Measurements from ENCODE around the gene DDX17.

Gene DDX17

GRCh38 chr22:38506118-38506962, at the start of gene DDX17:
DDX17 (minus strand) TSS chr22:38506311.
- no peaks in the 10 kb centered on the region for H3K9me3 Mint-ChIP-seq
- H3K27me3 Mint-ChIP-seq (ENCODE audit: low read depth): no peaks in the 10 kb centered on the region
- peaks cover 46% of the 10 kb centered on the region for H3K36me3 Mint-ChIP-seq (ENCODE audit: low read depth)
- H3K4me3 Mint-ChIP-seq: peak within 1 kb of the TSS; percentile 98
- peak within 1 kb of the TSS; percentile 100 for H3K27ac Mint-ChIP-seq
- H3K4me1 Mint-ChIP-seq (ENCODE audit: low read depth): peaks cover 33% of the 10 kb centered on the region

GRCh38 chr22:38554281-38554680, 48.2 kb upstream of the DDX17 start:
- H3K27ac Mint-ChIP-seq: no peak overlapping the region
- no peak overlapping the region for H3K4me3 Mint-ChIP-seq
- no peaks in the 10 kb centered on the region for H3K36me3 Mint-ChIP-seq (ENCODE audit: low read depth)
- no peaks in the 10 kb centered on the region for H3K27me3 Mint-ChIP-seq (ENCODE audit: low read depth)
- no peaks in the 10 kb centered on the region for H3K9me3 Mint-ChIP-seq
- no peaks in the 10 kb centered on the region for H3K4me1 Mint-ChIP-seq (ENCODE audit: low read depth)

GRCh38 chr22:38549101-38549894, 43.2 kb upstream of the DDX17 start:
- peaks cover 6% of the 10 kb centered on the region for H3K36me3 Mint-ChIP-seq (ENCODE audit: low read depth)
- peaks cover 2% of the 10 kb centered on the region for H3K9me3 Mint-ChIP-seq
- no peaks in the 10 kb centered on the region for H3K27me3 Mint-ChIP-seq (ENCODE audit: low read depth)
- H3K4me3 Mint-ChIP-seq: no peak overlapping the region
- H3K27ac Mint-ChIP-seq: no peak overlapping the region
- H3K4me1 Mint-ChIP-seq (ENCODE audit: low read depth): no peaks in the 10 kb centered on the region

DNA sequence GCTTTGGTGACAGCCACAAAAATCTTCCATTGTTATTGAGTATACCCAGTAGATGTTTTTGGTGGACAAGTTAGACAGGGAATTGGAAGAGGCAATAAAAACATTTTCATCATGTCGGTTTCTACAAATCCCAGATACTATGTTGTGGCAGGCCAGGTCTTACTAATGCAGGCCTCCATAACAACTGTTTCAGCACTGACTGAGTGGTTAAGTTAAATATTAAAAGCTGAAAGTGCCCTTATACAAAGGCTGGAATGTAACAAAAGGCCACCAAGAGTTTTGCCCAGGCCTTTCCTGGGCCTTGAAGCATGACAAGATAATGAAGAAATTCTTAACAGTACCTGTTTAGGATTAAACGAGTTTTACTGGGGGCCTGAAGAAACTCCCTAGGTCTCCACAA, 34.6 kb upstream of the DDX17 start:
- Mint-ChIP-seq H3K27ac (no peak overlapping the region), H3K4me3 (no peak overlapping the region)

DNA sequence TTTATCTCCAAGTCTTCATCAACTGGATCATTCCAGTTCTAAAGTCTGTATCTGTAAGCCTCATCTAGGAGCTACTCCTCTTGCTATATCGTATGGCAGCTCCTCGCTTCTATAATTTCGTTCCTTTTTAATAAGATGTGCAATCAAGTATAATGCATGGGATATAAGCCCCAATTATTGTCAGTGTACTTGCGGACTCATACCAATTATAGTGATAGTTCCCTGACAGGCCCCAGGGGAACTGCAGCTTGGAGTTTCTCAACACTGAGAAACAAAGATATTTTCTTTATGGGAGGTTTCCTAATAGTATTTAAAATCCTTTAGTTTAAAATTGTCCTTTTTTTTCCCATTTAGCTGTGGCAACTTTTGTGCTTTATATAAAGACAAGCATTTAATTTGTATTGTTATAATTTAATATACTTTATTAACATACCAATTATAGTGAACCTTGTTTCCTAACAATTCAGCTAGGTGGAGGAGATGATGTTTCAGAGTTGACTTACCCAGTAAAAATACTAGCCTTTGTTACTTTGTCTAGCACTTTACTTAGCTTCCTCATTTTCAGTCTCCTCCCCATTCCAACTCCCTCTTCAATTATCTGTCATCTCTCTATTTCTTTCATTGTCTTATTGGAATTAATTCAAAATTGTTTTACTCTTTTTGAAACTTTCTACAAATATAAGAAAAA, 25.3 kb upstream of the DDX17 start:
- Mint-ChIP-seq H3K36me3 (ENCODE audit: low read depth) (peaks cover 4% of the 10 kb centered on the region), H3K27me3 (ENCODE audit: low read depth) (no peaks in the 10 kb centered on the region), H3K4me3 (peak overlapping the region; percentile 30), H3K9me3 (no peaks in the 10 kb centered on the region), H3K4me1 (ENCODE audit: low read depth) (peaks cover 7% of the 10 kb centered on the region), H3K27ac (peak overlapping the region; percentile 79)

More for the DNA sequence above, 34.6 kb upstream of the DDX17 start:
- peaks cover 12% of the 10 kb centered on the region for H3K9me3 Mint-ChIP-seq
- H3K4me1 Mint-ChIP-seq (ENCODE audit: low read depth): no peaks in the 10 kb centered on the region
- H3K36me3 Mint-ChIP-seq (ENCODE audit: low read depth): peaks cover 16% of the 10 kb centered on the region
- no peaks in the 10 kb centered on the region for H3K27me3 Mint-ChIP-seq (ENCODE audit: low read depth)

DNA sequence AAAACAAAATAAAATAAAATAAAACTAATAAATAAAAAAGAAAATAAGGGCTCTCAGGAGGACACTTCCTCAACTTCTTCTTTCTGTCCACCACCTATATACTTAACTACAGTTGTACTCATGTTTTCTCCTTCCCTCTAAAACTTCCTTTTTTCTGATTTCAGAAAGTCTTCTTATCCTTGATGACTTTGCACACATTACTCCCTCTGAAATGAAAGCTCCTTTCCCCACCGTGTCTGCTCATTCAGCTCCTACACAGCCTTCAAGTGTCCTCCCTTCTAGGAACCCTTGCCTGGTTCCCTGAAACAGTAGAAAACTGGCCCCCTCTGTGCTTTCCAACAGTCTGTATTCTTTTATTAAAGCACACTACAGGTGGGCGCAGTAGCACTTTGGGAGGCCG, 18.3 kb upstream of the DDX17 start:
- no peak overlapping the region for H3K27ac Mint-ChIP-seq
- H3K27me3 Mint-ChIP-seq (ENCODE audit: low read depth): no peaks in the 10 kb centered on the region
- H3K4me1 Mint-ChIP-seq (ENCODE audit: low read depth): peaks cover 2% of the 10 kb centered on the region
- H3K9me3 Mint-ChIP-seq: no peaks in the 10 kb centered on the region
- H3K36me3 Mint-ChIP-seq (ENCODE audit: low read depth): peaks cover 2% of the 10 kb centered on the region
- H3K4me3 Mint-ChIP-seq: no peak overlapping the region

GRCh38 chr22:38523479-38523878, 17.4 kb upstream of the DDX17 start:
- Mint-ChIP-seq H3K27me3 (ENCODE audit: low read depth) (no peaks in the 10 kb centered on the region), H3K9me3 (no peaks in the 10 kb centered on the region), H3K4me3 (no peak overlapping the region), H3K4me1 (ENCODE audit: low read depth) (peaks cover 2% of the 10 kb centered on the region), H3K36me3 (ENCODE audit: low read depth) (no peaks in the 10 kb centered on the region), H3K27ac (no peak overlapping the region)

- Mint-ChIP-seq H3K27ac (no peak overlapping the region), H3K4me3 (no peak overlapping the region), H3K36me3 (ENCODE audit: low read depth) (no peaks in the 10 kb centered on the region), H3K9me3 (no peaks in the 10 kb centered on the region), H3K27me3 (ENCODE audit: low read depth) (no peaks in the 10 kb centered on the region), H3K4me1 (ENCODE audit: low read depth) (peaks cover 2% of the 10 kb centered on the region)
Measured at GRCh38 chr22:38523029-38523428, 16.9 kb upstream of the DDX17 start.

- H3K27me3 Mint-ChIP-seq (ENCODE audit: low read depth): no peaks in the 10 kb centered on the region
- H3K9me3 Mint-ChIP-seq: no peaks in the 10 kb centered on the region
- no peak overlapping the region for H3K4me3 Mint-ChIP-seq
- H3K27ac Mint-ChIP-seq: no peak overlapping the region
- peaks cover 2% of the 10 kb centered on the region for H3K4me1 Mint-ChIP-seq (ENCODE audit: low read depth)
- H3K36me3 Mint-ChIP-seq (ENCODE audit: low read depth): no peaks in the 10 kb centered on the region
Measured at GRCh38 chr22:38519453-38520250, 13.5 kb upstream of the DDX17 start.

- no peaks in the 10 kb centered on the region for H3K4me1 Mint-ChIP-seq (ENCODE audit: low read depth)
- no peaks in the 10 kb centered on the region for H3K36me3 Mint-ChIP-seq (ENCODE audit: low read depth)
- H3K9me3 Mint-ChIP-seq: no peaks in the 10 kb centered on the region
- H3K4me3 Mint-ChIP-seq: no peak overlapping the region
- H3K27me3 Mint-ChIP-seq (ENCODE audit: low read depth): no peaks in the 10 kb centered on the region
- no peak overlapping the region for H3K27ac Mint-ChIP-seq
Measured at GRCh38 chr22:38518620-38519019, 12.5 kb upstream of the DDX17 start.

- H3K4me3 Mint-ChIP-seq: no peak overlapping the region
- H3K27me3 Mint-ChIP-seq (ENCODE audit: low read depth): no peaks in the 10 kb centered on the region
- no peak overlapping the region for H3K27ac Mint-ChIP-seq
- peaks cover 8% of the 10 kb centered on the region for H3K4me1 Mint-ChIP-seq (ENCODE audit: low read depth)
- peaks cover 1% of the 10 kb centered on the region for H3K36me3 Mint-ChIP-seq (ENCODE audit: low read depth)
- no peaks in the 10 kb centered on the region for H3K9me3 Mint-ChIP-seq
Measured at GRCh38 chr22:38513063-38513462, 7.0 kb upstream of the DDX17 start.

DNA sequence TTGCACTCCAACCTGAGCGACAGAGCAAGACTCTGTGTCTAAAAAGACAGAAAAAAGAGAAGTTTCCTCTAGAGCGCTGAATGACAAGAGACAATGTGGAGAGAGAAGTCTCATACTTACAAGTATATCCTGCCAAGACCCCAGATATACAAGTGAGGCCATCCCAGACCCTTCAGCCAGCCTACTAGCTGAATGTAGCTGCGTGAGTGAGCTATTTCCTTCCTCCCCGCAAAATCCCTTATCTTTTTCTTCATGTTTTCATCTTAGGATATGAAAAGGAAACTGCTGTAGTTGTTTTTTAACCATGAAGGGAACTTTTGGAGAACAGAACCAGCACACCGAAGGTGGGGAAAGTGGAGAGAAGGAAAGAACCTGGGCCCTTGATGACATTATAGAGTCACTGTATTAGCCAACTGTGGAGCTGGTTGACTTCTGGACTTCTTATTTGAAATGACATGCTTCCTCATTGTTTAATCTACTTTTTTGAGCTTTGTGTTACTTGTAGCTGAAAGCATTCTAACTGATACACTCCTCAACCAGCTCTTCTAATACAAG, 4.4 kb upstream of the DDX17 start:
- Mint-ChIP-seq H3K4me3 (no peak overlapping the region), H3K36me3 (ENCODE audit: low read depth) (peaks cover 11% of the 10 kb centered on the region), H3K27ac (no peak overlapping the region), H3K9me3 (no peaks in the 10 kb centered on the region), H3K4me1 (ENCODE audit: low read depth) (peaks cover 15% of the 10 kb centered on the region), H3K27me3 (ENCODE audit: low read depth) (no peaks in the 10 kb centered on the region)

DNA sequence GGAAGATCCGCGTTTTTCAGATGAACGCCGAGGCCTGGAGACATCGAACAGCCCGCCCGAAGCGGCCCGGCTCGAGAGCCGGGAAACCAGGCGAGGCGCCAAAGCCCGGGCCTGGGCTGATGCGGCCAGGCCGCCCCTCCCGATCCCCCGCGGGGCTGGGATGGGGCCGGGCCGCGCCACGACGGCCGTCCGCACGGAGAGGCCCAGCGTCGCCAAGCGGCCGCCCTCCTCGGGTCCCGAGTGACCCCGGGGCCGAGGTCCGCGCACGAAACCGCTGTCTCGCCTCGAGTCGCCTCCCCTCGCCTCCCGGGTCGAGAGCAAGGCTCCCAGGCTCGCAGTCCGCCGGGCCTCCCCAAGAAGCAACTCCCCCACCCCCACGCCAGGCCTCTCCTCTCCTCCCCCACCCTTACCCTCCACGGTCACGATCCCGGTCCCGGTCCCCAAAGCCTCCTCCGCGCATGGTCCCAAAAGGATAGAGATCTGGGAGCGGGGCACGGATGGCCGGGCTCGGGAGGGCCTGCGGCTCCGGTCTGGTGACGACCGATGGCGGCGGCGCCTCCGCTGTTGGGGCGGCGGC, 482 bp downstream of the DDX17 start:
- Mint-ChIP-seq H3K36me3 (ENCODE audit: low read depth) (peaks cover 51% of the 10 kb centered on the region), H3K27me3 (ENCODE audit: low read depth) (no peaks in the 10 kb centered on the region), H3K9me3 (no peaks in the 10 kb centered on the region), H3K27ac (peak overlapping the region; percentile 100), H3K4me3 (peak overlapping the region; percentile 98), H3K4me1 (ENCODE audit: low read depth) (peaks cover 36% of the 10 kb centered on the region)

Measured in T-helper 1 cell treated with Interleukin-12 subunit alpha and Interleukin-12 subunit beta and Interleukin-4 antibody, amounts not matched to agents 30 μg/mL and 1 μg/mL, for 36 hours (primary cell).